SK-N-SH treated with all-trans-retinoic acid at 6 μM for 48 hours (cell line): ENCODE data around the gene COL21A1.

Experiments used
- ATAC-seq: fragments of 200-7000 bp; cut with Tn5 transposase; 3 replicates; pipeline ENCODE4 v1.9.1; 2020; ENCODE audit warnings: mild to moderate bottlenecking, moderate library complexity
- BACH2 ChIP-seq: fragments of 250-450 bp; sonication (Bioruptor Pico); IDR thresholded peaks from 2 replicates; pipeline ENCODE4 v1.9.0; 2021; ENCODE audit warnings: mild to moderate bottlenecking, borderline replicate concordance
- CSDC2 ChIP-seq: fragments of 250-450 bp; sonication (Bioruptor Pico); IDR thresholded peaks from 2 replicates; pipeline ENCODE4 v1.5.0; 2020; ENCODE audit warnings: mild to moderate bottlenecking, moderate library complexity
- CSRNP3 ChIP-seq: fragments of 250-450 bp; sonication (Bioruptor Pico); IDR thresholded peaks from 2 replicates; pipeline ENCODE4 v1.5.1; 2021; ENCODE audit warnings: mild to moderate bottlenecking, moderate library complexity
- ESRRG ChIP-seq: fragments of 250-450 bp; sonication (Bioruptor Pico); IDR thresholded peaks from 2 replicates; pipeline ENCODE4 v1.6.1; 2021; ENCODE audit warnings: mild to moderate bottlenecking
- GLIS3 ChIP-seq: fragments of 250-450 bp; sonication (Bioruptor Pico); IDR thresholded peaks from 2 replicates; pipeline ENCODE4 v1.5.0; 2020; ENCODE audit warnings: mild to moderate bottlenecking, moderate library complexity
- ISL1 ChIP-seq: fragments of 250-450 bp; sonication (Bioruptor Pico); IDR thresholded peaks from 2 replicates; pipeline ENCODE4 v2.1.2; 2022; ENCODE audit warnings: mild to moderate bottlenecking, moderate library complexity
- OSR1 ChIP-seq: fragments of 250-450 bp; sonication (Bioruptor Pico); IDR thresholded peaks from 2 replicates; pipeline ENCODE4 v1.8.0; 2022; ENCODE audit warnings: moderate library complexity, mild to moderate bottlenecking, inconsistent platforms
- RARB ChIP-seq: fragments of 250-450 bp; sonication (Bioruptor Pico); IDR thresholded peaks from 2 replicates; pipeline ENCODE4 v1.8.0; 2021; ENCODE audit warnings: mild to moderate bottlenecking, moderate library complexity
- SNAI2 ChIP-seq: fragments of 250-450 bp; sonication (Bioruptor Pico); IDR thresholded peaks from 2 replicates; pipeline ENCODE4 v1.5.0; 2020; ENCODE audit warnings: mild to moderate bottlenecking, moderate library complexity
- TOX ChIP-seq: fragments of 250-450 bp; sonication (Bioruptor Pico); IDR thresholded peaks from 2 replicates; pipeline ENCODE4 v1.8.0; 2021; ENCODE audit warnings: mild to moderate bottlenecking, moderate library complexity, borderline replicate concordance
- ZC3H10 ChIP-seq: fragments of 250-450 bp; sonication (Bioruptor Pico); IDR thresholded peaks from 2 replicates; pipeline ENCODE4 v1.5.1; 2021; ENCODE audit warnings: mild to moderate bottlenecking, moderate library complexity
- ZFP3 ChIP-seq: fragments of 250-450 bp; sonication (Bioruptor Pico); IDR thresholded peaks from 2 replicates; pipeline ENCODE4 v1.5.0; 2020; ENCODE audit warnings: mild to moderate bottlenecking, moderate library complexity
- ZFP30 ChIP-seq: fragments of 450-650 bp; formaldehyde crosslinking; IDR thresholded peaks from 2 replicates; pipeline ENCODE4 v1.5.0; 2022; ENCODE audit warnings: mild to moderate bottlenecking, moderate library complexity
- ZNF565 ChIP-seq: fragments of 450-650 bp; formaldehyde crosslinking; conservative IDR thresholded peaks from 2 replicates; pipeline ENCODE4 v1.5.0; 2020; ENCODE audit warnings: low read depth, mild to moderate bottlenecking, moderate library complexity
- ZNF8 ChIP-seq: fragments of 450-650 bp; formaldehyde crosslinking; IDR thresholded peaks from 2 replicates; pipeline ENCODE4 v1.5.0; 2020; ENCODE audit warnings: mild to moderate bottlenecking, moderate library complexity
- TF ChIP-seq, protein P1 (sequence below): fragments of 250-450 bp; sonication (Bioruptor Pico); IDR thresholded peaks from 2 replicates; pipeline ENCODE4 v1.8.0; 2020; ENCODE audit warnings: mild to moderate bottlenecking, moderate library complexity, borderline replicate concordance
- TF ChIP-seq, protein P2 (sequence below): fragments of 250-450 bp; sonication (Bioruptor Pico); IDR thresholded peaks from 2 replicates; pipeline ENCODE4 v1.5.1; 2020; ENCODE audit warnings: low read depth, mild to moderate bottlenecking, moderate library complexity
- TF ChIP-seq, protein P3 (sequence below): fragments of 250-450 bp; sonication (Bioruptor Pico); IDR thresholded peaks from 2 replicates; pipeline ENCODE4 v1.5.0; 2020; ENCODE audit warnings: mild to moderate bottlenecking, moderate library complexity

COL21A1 gene

DNA sequence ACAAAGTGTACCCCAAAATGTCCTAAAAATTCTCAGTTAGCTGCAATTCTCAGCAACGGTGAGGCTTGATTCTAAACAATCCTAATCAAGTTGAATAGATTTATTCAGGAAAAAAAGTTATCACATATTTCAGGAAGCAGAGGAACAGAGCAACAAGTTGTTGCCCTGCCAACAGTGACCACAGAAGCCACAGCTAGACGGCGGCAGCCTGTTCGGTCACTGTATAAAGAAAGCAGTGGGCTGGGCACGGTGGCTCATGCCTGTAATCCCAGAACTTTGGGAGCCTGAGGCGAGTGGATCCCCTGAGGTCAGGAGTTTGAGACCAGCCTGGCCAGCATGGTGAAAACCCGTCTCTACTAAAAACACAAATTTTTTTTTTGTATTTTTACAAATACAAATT, 200.8 kb downstream of the COL21A1 start (continued):
- TF ChIP-seq CSRNP3 (no peak), SNAI2 (CRISPR knock-in tag) (no peak), ESRRG (CRISPR knock-in tag) (no peak), ZC3H10 (no peak), CSDC2 (CRISPR knock-in tag) (no peak), BACH2 (CRISPR knock-in tag) (no peak), ZFP3 (CRISPR knock-in tag) (no peak), OSR1 (CRISPR knock-in tag) (no peak), TOX (no peak)
- TF ChIP-seq, protein P1, sequence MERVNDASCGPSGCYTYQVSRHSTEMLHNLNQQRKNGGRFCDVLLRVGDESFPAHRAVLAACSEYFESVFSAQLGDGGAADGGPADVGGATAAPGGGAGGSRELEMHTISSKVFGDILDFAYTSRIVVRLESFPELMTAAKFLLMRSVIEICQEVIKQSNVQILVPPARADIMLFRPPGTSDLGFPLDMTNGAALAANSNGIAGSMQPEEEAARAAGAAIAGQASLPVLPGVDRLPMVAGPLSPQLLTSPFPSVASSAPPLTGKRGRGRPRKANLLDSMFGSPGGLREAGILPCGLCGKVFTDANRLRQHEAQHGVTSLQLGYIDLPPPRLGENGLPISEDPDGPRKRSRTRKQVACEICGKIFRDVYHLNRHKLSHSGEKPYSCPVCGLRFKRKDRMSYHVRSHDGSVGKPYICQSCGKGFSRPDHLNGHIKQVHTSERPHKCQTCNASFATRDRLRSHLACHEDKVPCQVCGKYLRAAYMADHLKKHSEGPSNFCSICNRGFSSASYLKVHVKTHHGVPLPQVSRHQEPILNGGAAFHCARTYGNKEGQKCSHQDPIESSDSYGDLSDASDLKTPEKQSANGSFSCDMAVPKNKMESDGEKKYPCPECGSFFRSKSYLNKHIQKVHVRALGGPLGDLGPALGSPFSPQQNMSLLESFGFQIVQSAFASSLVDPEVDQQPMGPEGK (CRISPR knock-in tag) = no peak
- TF ChIP-seq, protein P2, sequence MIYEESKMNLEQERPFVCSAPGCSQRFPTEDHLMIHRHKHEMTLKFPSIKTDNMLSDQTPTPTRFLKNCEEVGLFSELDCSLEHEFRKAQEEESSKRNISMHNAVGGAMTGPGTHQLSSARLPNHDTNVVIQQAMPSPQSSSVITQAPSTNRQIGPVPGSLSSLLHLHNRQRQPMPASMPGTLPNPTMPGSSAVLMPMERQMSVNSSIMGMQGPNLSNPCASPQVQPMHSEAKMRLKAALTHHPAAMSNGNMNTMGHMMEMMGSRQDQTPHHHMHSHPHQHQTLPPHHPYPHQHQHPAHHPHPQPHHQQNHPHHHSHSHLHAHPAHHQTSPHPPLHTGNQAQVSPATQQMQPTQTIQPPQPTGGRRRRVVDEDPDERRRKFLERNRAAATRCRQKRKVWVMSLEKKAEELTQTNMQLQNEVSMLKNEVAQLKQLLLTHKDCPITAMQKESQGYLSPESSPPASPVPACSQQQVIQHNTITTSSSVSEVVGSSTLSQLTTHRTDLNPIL = no peak
- TF ChIP-seq, all 23 proteins: peak for 0

- ATAC-seq = no peak
- no peak for TF ChIP-seq ZNF565 (CRISPR knock-in tag)
- TF ChIP-seq ZFP3 (CRISPR knock-in tag) = no peak
- no peak for TF ChIP-seq RARB (CRISPR knock-in tag)
- no peak for TF ChIP-seq CSRNP3
- TF ChIP-seq, protein P3, sequence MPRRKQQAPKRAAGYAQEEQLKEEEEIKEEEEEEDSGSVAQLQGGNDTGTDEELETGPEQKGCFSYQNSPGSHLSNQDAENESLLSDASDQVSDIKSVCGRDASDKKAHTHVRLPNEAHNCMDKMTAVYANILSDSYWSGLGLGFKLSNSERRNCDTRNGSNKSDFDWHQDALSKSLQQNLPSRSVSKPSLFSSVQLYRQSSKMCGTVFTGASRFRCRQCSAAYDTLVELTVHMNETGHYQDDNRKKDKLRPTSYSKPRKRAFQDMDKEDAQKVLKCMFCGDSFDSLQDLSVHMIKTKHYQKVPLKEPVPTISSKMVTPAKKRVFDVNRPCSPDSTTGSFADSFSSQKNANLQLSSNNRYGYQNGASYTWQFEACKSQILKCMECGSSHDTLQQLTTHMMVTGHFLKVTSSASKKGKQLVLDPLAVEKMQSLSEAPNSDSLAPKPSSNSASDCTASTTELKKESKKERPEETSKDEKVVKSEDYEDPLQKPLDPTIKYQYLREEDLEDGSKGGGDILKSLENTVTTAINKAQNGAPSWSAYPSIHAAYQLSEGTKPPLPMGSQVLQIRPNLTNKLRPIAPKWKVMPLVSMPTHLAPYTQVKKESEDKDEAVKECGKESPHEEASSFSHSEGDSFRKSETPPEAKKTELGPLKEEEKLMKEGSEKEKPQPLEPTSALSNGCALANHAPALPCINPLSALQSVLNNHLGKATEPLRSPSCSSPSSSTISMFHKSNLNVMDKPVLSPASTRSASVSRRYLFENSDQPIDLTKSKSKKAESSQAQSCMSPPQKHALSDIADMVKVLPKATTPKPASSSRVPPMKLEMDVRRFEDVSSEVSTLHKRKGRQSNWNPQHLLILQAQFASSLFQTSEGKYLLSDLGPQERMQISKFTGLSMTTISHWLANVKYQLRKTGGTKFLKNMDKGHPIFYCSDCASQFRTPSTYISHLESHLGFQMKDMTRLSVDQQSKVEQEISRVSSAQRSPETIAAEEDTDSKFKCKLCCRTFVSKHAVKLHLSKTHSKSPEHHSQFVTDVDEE (CRISPR knock-in tag) = no peak
- TF ChIP-seq SNAI2 (CRISPR knock-in tag) = no peak
- no peak for TF ChIP-seq ESRRG (CRISPR knock-in tag)
- TF ChIP-seq TOX = no peak
- TF ChIP-seq BACH2 (CRISPR knock-in tag) = no peak
- no peak for TF ChIP-seq ISL1 (CRISPR knock-in tag)
- no peak for TF ChIP-seq ZFP30 (CRISPR knock-in tag)
- TF ChIP-seq, protein P2 = no peak
- no peak for TF ChIP-seq ZNF8 (CRISPR knock-in tag)
- TF ChIP-seq CSDC2 (CRISPR knock-in tag) = no peak
Measured at GRCh38 chr6:56043761-56044160, 203.6 kb downstream of the COL21A1 start.

DNA sequence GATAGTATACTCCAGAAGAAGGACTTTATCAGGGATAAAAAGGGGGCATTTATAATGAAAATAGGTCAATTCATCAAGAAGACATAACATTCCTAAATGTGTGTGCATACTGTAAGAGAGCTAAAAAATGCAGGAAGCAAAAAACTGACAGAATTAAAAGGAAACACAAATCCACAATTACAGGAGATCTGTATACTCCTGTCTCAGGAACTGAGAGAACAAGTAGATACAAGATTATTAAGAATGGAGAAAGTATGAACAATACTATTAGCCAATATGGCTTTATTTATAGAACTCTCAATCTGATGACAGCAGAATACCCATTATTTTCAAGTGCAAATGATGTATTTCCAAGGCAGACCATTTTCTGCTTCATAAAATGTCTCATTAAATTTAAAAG, 204.3 kb downstream of the COL21A1 start:
- no peak for ATAC-seq
- TF ChIP-seq CSDC2 (CRISPR knock-in tag) = no peak

- ATAC-seq = no peak
- TF ChIP-seq RARB (CRISPR knock-in tag) = no peak
- no peak for TF ChIP-seq GLIS3 (CRISPR knock-in tag)
Measured at GRCh38 chr6:56041591-56041990, 205.8 kb downstream of the COL21A1 start.
